Erythroblast (primary cell): Measurements from ENCODE around the gene TBC1D2B.

ENCODE experiments used
- GATA1 ChIP-seq: IDR thresholded peaks from 2 replicates; pipeline ENCODE4 v1.6.1; 2011; ENCODE audit warnings: low read depth, mild to moderate bottlenecking, control low read depth, low read length, moderate library complexity
- POLR2A ChIP-seq: IDR thresholded peaks from 2 replicates; pipeline ENCODE4 v1.6.1; 2011; ENCODE audit warnings: mild to moderate bottlenecking, low read length

- TF ChIP-seq GATA1 (no peak), POLR2A (no peak)
Observed at GRCh38 chr15:78018946-78019644, 58.4 kb downstream of the TBC1D2B start.
